Fibroblast of skin of right biceps (primary cell): ENCODE data around the gene ATXN10.
A peak's percentile ranks its signal among the peaks of the same experiment; 100 is the strongest.

ENCODE experiments used
- DNase-seq: peaks from one replicate; pipeline ENCODE4 v3.0.0-alpha.2; 2013

ATXN10 gene

DNA sequence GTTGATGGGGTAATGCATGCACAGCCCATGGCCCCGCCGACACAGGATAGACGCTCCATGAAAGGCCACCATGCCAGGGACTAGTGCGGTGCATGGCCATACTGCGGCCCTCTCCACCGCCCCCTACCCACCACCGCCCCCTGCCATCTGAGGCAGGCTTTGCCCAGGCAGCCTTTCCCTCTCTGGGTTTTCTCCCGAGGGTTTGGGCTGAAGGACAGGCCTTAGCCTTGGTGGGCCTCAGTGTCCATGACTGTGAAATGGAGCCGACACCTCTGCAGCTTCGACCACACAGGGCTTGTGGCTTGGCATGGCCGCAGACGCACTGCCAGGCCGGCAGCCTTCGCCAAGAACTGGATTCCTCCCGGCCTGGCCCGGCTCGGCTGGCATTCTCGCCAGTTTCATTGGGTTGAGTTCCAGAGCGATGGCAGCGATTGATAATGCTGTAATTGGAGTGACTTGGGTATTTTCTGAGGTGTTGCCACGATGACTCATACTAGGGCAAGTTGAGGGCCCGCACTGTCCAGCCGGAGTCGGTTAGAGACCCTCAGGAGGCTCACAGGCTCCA is 194.0 kb downstream of the ATXN10 start:
- DNase-seq, result no peak

DNA sequence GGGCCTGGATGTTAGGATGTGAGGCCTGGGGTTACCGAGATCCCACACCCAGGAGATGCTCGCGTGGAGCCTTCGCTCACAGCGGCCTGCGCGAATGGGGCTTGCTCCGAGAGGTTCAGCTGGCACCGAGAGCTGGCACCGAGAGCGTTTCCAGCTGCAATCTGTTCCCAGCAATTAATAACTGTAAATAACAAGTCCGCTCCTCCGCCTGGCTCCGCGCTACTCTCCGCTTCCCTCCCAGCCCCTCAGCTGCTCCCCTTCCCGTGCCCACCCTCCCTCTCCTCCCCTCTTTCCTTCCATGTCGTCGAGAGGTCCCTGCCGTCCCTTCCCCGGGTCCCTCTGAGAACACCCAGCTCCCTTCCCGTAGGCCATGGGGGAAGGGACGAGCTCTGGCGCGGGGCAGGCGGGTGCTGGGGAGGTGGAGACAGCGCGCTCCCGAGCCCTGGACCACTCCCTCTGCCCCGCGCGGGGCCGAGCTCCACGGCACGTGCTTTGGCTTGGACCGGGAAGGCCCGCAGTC is 194.6 kb downstream of the ATXN10 start:
- DNase-seq, result no peak

DNA sequence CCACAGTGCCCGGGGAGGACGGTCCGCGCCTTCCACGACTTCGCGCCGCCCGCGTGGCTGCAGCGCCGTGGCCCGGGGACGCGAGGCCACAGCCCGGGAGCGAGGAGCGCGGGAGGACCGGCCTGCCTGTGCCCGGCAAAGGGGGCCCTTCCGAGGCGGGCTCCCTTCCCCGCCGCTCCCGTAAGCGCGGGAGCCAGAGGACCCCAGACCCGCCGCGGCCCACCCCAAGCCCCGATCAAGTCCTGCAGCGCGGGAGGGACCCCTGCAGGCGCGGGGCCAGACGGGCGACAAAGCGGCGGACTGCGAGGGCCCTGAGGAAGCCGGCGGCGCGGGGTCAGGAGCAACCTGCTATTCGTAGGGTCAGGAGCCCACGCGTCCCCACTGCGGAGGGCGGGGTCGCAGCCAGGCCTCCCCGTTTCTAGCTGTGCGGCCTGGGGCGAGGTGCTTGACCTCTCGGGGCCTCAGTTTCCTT is 195.0 kb downstream of the ATXN10 start:
- no peak for DNase-seq

DNA sequence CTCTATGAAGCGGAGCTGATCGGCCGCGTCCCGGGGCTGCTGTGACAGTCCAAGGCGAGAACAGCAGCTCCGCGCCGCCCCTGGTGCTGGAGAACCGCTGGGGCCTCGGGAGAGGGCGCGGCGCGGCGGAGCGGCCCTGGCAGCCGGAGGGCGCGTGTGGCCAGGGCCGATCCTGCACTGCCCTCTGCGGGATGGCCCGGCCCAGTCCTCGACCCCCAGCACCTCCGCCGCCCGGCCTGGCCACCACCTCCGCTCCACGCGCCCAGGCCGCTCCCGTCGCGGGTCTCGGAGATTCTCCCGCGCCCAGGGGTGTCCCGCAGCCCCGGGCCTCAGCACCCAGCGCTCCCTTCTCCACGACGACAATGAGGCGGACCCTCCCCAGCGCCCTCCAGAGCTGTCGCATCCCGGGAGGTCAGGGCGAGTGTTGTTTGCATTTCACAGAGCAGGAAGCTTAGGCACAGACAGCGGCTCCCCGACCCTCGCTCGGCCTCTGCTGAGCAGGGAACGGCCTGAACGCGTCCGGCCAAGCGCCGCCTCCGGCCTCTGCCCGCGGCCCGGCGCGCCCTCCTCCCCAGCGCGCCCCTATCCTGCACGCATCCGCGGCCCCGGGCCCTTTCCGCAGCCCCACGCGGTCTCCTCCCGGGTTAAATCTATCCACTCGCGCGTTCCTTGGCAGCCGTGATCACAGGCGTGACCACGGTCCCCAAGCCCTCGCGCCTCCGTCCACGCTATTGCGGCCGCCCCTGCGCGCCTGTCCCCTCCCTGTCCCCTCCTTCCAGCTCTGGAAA is 195.7 kb downstream of the ATXN10 start:
- DNase-seq, result peak; percentile 35

DNA sequence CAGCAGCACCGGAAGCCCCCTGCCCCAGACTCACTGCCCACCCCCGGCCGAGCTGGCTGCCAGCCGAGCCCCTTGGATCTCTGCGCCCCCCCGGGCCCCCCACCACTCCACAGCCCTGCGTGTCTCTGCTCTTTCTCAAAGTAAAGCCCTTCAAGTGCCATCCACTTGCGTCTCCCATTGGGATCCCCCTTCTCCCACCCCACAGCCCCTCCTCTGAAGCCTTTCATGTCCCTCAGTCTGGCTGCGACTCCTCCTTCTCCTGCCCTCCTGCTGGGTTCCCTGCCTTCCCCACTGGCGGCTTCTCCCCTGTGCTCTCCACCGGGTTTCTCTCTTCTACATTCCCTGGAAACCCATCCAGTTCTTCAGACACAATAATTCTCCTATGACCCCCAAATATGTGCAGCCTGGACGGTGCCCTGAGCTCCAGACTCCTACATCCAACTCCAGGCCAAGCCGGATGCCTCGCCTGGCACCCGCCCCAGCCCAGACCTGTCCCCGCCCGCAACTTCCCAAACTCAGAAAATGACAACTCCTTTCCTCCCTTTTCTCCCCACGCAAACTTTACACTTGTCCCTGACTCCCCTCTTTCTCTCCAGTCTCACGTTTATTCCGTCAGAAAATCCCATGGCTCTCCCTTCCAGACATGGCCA is 196.4 kb downstream of the ATXN10 start:
- DNase-seq, result no peak

DNA sequence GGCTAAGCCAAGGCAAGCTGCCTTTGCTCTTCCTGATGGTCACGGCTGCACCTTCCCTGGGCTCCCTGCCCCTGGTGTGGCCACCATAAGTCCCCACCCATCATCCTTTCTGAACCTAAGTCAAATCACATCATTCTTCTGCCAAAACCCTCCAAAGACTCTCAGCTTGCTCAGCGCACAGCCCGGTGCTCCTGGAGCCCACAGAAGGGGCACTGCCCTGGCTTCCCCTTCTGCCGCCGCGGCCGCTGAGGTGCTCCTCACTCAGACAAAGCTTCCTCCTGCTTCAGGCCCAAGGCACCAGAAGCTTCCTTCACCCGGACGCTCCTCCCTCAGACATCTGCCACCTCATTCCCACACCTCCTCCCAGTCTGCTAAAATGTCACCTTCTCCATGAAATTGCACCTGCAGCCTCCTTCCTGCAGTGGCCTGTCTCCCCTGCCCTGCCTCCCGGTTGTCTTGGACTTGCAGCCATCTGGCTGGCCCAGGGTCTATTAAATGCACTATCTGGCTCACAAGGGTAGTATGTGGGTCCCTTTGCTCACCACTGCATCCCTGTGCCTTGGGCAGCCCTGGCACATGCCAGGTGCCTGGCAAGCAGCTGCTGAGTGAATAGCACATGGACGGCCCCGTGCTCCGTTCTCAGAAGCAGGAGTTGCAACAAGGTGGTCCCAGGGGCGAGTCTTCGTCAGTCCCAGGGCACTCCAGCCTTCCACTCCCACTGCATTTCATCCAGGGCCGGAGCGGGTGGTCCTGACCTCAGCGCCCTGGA is 197.1 kb downstream of the ATXN10 start:
- no peak for DNase-seq

DNA sequence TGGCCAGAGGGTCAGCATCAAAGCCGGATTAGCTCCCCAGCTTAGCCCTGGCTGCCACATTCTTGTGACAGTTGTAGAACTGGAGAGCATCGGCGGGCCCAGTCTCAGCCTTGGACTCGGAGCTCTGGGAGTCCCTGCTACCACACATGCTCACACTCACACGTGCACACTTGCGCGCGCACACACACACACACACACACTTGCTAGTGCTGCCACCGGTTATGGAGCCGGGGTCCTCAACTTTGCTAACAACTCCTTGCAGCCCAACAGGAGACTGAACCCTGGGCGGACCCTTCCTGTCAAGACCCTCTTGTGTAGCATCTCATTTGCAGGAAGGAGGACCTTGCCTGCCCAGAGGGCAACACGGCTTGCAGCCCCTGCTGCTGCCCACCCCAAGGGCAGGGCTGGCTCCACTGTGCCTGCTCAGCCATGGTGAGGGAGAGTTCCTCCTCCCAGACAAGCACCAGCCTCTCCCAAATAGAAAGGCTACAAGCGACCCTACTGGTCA is 197.8 kb downstream of the ATXN10 start:
- no peak for DNase-seq

DNA sequence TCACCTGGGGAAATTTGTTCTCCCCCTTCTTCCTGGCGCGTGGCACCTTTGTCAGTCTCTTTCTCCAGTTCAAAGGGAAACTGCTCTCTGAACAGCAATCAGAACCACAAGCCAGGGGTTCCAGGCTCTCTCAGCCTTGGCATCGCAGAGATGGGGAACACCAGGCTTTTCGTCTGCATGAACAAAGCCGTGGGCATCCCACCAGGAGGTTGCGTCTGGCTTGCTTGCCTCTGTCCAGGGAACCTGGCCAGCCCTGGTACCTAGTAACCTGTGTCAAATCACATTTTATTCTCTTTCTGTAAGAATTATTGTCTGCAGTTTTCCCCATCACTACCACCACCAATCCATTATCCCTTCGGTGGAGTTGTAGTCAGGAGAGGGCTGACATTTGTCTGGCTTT is 198.4 kb downstream of the ATXN10 start:
- DNase-seq, result no peak

DNA sequence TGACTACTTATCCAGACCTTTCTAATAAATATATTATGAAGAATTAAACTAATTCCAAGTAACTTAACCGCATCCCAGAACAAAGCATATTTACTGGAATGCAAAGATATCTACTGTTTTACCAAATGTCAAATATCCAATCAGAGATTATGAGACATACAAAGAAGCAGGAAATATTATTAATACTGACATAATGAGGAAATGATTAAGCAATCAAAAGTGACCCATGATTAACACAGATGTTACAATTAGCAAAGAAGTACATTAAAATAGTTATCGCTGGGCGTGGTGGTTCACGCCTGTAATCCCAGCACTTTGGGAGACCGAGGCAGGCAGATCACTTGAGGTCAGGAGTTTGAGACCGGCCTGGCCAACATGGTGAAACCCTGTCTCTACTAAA is 200.1 kb downstream of the ATXN10 start:
- no peak for DNase-seq

DNA sequence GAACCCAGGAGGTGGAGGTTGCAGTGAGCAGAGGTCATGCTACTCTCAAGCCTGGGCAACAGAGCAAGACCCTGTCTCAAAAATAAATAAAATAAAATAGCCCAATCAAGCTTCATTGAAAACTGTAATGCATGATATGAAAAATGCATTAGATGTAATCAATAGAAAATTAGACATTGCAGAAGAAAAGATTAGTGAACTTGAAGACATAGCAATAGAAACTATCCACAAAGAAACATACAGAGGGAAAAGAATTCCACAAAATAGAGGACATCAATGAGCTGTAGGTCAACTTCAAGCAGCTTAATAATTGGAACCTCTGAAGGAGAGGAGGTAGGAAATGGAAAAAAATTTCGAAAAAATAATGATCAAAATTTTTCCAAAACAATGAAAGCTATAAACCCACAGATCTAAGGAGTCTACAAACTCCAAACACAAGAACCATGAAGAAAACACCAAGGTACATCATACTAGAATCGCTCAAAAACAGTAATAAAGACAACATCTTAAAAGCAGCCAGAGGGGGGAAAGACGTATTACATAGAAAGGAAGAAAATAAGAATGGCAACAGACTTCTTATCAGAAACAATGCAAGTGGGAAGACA is 201.1 kb downstream of the ATXN10 start:
- DNase-seq, result no peak

DNA sequence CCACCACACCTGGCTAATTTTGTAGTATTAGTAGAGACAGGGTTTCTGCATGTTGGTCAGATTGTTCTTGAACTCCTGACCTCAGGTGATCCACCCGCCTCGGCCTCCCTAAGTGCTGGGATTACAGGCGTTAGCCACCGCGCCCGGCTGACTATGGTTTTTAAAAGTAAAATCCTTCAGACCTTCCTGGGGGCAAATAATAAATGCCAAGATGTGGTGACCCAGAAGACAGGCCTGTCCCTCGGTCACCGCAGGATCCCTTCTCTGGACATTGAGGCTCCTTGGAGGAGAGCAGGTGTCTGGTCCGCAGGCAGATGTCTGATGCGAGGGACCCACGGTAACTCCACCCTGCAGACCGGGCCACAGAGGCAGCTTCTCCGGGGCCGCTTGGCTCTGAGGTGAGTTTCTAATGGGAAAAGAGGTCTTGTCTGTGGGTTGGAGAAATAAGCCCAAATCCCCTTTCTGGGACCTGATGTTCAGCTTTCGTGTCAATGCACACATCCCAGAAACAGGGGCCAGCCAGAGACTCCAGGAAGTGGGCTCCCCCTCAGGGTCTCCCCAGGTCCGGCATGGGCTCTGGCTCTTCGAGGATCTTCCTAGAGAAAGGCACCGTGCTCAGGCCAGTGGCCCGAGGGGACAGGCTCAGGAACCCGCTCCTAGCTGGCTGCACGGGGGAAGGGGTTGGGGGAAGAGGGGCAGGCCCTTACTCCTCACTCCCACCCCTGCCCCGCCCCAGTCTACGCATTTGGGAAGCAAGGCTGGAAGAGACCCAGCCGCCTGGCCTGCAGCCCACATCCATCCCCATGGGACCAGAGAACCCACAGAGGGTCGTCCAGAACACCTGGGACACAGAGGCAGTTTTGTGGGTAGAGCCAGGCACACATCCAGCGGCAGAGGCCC is 204.8 kb downstream of the ATXN10 start:
- DNase-seq, result no peak

DNA sequence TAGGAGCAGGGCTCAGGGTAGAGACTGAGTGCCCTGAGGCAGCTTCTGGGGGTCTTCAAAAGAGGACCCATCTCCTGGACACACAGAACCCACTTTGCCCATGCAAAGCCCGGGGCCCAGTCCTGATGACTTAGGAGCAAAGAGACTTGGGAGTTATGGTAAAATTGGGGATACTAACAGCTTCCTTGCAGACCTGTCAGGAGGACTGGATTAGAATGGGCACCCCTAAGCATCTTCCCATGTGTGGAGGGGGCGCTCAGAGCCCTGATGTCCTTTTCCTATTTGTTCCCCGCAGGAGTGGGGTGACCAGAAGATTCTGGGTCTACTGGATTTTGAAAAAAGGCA is 205.4 kb downstream of the ATXN10 start:
- DNase-seq, result no peak

DNA sequence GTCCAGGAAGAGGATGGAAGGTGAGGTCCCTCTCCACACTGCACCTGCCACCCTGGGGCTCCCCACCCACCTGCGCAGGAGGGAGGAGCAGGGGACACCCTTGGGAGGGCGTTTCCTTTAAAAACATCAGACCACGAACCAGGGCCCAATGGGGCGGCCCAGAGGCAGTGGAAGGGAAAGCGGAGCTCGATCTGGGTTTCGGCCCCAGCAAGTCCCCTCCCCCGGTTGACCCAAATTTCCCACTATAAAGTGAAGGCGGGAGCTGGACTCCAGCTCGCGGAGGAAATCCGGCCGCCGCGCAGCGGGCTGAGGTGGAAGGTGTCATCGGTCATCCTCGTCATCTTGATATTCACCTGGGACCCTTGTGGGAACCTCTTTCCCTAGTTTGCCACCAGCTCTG is 206.0 kb downstream of the ATXN10 start:
- no peak for DNase-seq

DNA sequence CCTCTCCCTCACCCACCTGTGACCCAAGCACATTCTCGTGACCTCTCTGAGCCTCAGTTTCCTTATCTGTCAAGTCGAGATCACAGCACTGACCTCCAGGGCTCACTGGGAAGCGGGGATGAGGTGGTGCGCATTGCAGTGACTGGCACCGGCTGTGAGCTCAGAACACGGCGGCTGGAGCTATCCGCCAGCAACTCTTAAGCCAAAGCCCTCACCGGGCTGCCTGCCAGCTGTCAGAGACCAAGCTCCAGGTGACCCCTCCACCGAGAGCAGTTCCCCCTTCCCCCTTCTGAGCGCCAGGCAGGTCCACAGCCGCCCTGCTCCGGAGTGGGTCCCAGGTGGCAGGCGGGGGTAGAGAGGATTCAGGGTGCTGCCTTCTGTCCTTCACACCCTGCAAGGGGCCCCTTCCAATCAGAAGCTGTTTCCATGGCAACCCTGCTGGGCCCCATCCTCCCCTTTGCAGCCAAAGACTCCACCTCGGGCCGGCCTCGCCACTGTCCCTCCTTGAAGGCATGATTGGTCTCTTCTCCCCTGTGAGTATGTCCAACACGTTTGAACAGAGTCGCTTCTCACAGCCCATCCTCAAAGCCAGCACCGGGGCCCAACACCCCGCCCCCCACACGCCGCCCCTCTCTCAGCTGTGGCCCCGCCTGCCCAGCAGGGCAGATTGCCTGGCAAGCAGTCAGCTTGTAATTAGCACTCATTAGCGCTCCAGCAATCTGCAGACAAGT is 206.6 kb downstream of the ATXN10 start:
- DNase-seq, result no peak

DNA sequence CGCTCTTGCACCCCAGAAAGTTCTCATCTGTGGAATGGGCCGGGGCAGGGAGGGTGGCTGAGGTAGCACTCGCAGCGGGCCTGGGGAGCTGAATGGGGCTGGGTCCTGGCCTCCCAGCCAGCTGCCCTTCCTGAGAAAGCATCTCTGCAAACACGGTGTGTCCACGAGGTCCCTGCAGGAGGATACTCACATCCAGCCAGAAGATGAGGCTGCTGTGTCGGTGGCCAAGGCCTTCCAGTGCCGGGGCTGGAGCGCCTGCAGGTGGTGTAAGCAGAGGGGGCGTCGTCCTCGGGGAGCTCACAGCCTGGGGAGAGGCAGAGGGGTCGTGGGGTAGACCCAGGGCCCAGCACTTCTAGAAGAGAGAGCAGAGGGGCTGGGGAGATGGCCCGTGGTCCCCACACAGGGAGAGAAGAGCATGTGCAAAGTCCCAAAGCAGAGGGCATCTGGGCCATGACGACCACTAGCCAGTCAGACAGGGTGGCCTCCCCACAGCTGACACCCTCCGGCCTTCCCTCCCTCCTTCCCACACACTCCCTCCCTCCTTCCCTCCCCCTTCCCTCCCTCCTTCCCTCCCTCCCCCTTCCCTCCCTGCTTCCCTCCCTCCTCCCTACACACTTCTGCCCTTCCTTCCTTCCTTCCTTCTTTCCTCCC is 207.4 kb downstream of the ATXN10 start:
- no peak for DNase-seq

DNA sequence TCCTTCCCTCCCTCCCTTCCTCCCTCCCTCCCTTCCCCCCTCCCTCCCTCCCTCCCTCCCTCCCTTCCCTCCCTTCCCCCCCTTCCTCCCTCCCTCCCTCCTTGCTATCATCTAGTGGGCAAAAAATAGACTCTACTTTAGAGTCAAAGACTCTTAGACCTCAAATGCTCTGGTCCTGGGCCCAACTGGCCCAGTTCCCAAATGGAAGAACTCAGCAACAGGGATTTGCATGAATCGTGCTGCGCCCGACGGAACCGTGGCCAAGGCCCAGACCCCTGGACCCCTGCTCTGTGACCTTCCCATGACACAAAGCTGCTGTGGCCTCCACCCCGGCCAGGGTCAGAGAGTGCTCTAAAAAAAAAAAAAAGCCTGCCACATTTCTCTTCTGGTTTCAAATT is 207.9 kb downstream of the ATXN10 start:
- DNase-seq, result no peak

DNA sequence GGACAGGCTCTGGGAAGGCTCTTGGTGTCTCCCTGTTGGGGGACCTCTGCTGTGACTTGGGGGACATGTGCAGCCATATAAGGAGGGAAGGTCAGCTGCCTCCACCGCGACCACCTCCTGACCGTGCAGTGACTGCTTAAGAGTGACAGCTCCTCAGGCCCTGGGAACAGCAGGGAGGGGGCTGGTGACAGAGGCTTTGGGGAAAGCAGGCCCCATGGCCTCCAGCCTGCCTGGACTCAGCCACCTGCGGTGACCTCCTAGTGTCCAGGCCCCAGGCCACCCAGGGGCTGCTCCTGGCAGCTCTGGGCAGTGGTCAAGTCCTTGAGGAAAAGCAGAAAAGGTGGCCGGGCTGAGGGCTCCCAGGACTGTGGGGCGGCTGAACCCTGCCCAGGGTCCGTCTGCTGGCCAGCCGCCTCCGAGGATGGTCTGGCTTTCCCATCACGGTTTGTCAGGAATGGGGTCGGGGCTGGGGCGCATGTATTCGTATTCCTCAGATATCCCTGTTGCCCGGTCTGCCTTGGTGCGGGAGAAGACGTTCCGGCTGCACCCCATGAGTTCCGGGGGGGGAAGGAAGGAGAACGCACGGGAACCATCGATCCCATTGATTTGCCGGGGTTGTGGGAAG is 208.6 kb downstream of the ATXN10 start:
- DNase-seq, result no peak

DNA sequence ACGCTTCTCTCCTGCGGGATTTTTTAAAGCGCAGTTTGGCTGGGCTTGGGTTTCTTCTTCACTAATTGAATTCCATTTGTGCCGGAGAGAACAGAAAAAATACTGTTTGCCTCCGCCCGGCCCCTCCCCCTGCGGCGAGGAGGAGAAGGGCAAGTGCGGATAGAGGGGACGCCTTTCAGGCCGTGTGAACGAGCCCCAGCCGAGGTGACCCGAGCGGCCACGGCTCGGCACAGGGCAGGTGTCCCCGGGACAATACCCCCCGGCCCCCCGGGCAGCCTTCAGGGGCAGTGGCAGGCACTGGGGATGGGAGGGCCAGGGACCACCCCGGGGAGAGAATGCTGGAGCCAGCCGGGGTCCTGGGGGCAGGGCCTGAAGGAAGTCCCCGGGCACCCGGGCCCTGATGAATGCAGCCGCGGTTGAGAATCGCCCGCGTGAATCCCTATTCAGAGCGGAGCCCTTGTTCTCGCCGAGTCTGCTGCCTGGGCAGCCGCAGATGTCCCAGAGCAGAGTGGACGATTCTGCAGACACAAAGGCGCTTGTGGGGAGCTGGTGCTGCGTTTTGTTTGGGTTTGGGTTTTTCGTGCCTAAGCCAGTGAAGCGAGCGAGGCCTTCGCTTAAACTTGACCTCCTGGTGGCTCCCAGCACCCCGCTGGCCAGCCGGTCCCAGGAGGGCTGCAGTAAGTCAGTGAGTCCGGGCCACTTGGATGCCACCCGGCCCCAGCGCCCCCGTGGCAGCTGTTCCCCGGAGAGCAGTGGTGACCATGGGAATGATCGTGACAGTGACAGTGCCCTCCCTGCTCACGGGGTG is 209.3 kb downstream of the ATXN10 start:
- no peak for DNase-seq

DNA sequence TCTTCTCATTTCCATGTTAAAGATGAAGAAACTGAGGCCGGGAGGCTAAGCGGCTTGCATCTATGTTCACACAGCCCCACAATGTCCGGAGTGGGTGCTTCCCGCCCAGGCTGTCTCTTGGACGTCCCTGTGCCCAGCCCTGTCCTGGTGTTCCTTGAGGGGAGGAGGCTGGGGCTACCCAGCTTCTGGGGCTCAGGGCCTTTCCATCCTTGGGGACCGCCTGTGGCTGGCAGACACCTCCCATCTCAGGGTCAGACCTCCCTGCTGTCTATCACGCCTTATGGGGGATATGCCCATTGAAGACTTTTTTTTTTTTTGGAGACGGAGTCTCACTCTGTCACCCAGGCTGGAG is 209.9 kb downstream of the ATXN10 start:
- no peak for DNase-seq
